ENCODE data around the gene SUCLG2.

Gene SUCLG2

DNA sequence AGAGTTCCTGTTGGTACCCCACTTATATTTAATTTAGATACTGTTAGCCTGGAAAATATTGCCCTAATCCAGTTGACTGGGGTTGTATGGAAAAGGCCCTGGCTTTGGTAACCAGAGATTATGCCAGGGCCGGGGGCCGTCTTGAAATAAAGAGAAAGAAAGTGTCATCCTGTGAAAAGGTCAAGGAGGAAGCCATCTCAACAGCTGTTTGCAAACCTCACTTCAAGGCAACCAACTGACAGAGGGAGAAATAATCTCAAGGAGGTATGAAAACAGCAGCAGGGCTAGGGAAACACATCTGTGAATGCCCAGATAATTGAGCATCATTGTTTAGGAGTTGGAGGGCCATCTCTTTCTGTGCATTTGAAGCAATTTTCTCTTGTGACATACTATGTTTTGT lies 190.8 kb downstream of the SUCLG2 start:
- no peak for TF ChIP-seq POLR2AphosphoS5 (IDR thresholded peaks at IDR 0.05; ENCODE audit: low read depth, low read length)
- TF ChIP-seq TAF1 (IDR thresholded peaks at IDR 0.05; ENCODE audit: borderline replicate concordance, low read depth, low read length) = no peak
- TF ChIP-seq POLR2A (IDR thresholded peaks at IDR 0.05; ENCODE audit: low read depth, low read length) = no peak
- DNase-seq (ENCODE audit: insufficient read length) (no peak), FAIRE-seq (no peak)

- FAIRE-seq = no peak
- no peak for TF ChIP-seq POLR2AphosphoS5 (IDR thresholded peaks at IDR 0.05; ENCODE audit: low read depth, low read length)
- no peak for TF ChIP-seq POLR2A (IDR thresholded peaks at IDR 0.05; ENCODE audit: low read depth, low read length)
- TF ChIP-seq TAF1 (IDR thresholded peaks at IDR 0.05; ENCODE audit: borderline replicate concordance, low read depth, low read length) = no peak
Measured at GRCh38 chr3:67462187-67462586, 192.2 kb downstream of the SUCLG2 start.

DNA sequence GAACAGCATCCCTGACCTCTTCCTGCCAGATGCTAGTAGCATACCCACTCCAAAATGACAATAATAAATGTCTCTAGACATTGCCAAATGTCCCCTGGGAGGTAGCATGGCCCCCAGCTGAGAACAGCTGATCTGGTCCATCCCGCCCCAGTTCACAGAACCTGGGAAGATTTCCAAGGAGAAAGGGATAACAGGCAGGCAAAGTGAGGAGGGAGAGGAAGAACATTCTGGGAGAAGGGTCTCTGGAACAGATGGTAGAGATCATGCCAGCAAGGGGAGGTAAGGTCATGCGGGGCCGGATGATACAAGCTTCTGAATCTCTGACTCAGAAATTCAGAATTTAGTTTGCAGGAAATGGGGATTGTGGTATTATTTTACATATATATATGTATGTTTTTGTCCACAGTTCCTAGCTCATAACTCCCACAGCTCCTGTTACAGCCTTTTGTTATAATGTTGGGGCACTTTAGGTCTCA lies 192.7 kb downstream of the SUCLG2 start:
- DNase-seq (ENCODE audit: insufficient read length) (no peak), FAIRE-seq (no peak)
- TF ChIP-seq TAF1 (IDR thresholded peaks at IDR 0.05; ENCODE audit: borderline replicate concordance, low read depth, low read length) = no peak
- no peak for TF ChIP-seq POLR2A (IDR thresholded peaks at IDR 0.05; ENCODE audit: low read depth, low read length)
- TF ChIP-seq POLR2AphosphoS5 (IDR thresholded peaks at IDR 0.05; ENCODE audit: low read depth, low read length) = no peak

More at GRCh38 chr3:67462187-67462586, 192.2 kb downstream of the SUCLG2 start:
- no peak for DNase-seq (ENCODE audit: insufficient read length)

- no peak for DNase-seq (ENCODE audit: insufficient read length)
- TF ChIP-seq TAF1 (IDR thresholded peaks at IDR 0.05; ENCODE audit: borderline replicate concordance, low read depth, low read length) = no peak
- no peak for TF ChIP-seq POLR2A (IDR thresholded peaks at IDR 0.05; ENCODE audit: low read depth, low read length)
- TF ChIP-seq POLR2AphosphoS5 (IDR thresholded peaks at IDR 0.05; ENCODE audit: low read depth, low read length) = no peak
- no peak for FAIRE-seq
Measured at GRCh38 chr3:67460841-67461510, 193.4 kb downstream of the SUCLG2 start.

DNA sequence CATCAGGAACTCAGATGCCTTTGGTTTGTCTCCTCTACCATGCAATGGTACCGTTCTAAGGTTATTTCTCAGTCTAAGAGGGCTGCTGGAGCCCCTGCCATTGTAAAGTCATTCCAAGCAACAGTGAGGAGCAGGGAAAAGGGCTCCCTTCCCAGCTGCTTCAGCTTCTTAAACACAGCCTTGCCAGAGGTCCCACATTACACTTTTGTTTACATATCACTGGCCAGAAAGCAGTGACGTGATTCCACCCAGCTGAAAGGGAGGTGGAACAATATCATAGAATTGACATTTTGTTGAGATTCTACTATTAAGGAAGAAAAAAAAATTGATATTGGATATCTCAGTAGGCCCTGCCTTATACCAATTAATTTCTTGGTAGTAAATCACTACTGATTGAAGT lies 194.6 kb downstream of the SUCLG2 start:
- DNase-seq (ENCODE audit: insufficient read length) (no peak), FAIRE-seq (no peak)
- TF ChIP-seq TAF1 (IDR thresholded peaks at IDR 0.05; ENCODE audit: borderline replicate concordance, low read depth, low read length) = no peak
- TF ChIP-seq POLR2AphosphoS5 (IDR thresholded peaks at IDR 0.05; ENCODE audit: low read depth, low read length) = no peak
- no peak for TF ChIP-seq POLR2A (IDR thresholded peaks at IDR 0.05; ENCODE audit: low read depth, low read length)

GRCh38 chr3:67458896-67459530 lies 195.4 kb downstream of the SUCLG2 start:
- no peak for TF ChIP-seq POLR2A (IDR thresholded peaks at IDR 0.05; ENCODE audit: low read depth, low read length)
- no peak for TF ChIP-seq POLR2AphosphoS5 (IDR thresholded peaks at IDR 0.05; ENCODE audit: low read depth, low read length)
- TF ChIP-seq TAF1 (IDR thresholded peaks at IDR 0.05; ENCODE audit: borderline replicate concordance, low read depth, low read length) = no peak
- DNase-seq (ENCODE audit: insufficient read length) (no peak), FAIRE-seq (no peak)

DNA sequence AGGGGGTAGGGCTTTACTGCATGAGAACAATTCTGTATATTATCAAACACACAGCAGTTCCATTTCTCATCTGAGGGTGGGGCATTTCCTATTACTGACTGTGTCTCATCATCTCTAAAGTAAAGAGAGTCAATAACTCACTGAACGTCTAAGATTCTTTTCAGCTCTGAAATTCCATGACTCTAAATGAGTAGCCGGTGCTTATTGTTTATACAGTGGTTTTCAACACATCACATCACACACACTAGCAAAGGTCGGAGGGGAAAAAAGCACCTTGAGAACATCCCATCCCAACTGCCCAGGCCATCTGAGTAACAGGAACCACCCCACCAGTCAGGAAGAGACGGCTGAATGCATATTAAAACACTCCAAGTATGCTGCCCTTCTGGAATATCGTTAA lies 196.0 kb downstream of the SUCLG2 start:
- no peak for TF ChIP-seq POLR2A (IDR thresholded peaks at IDR 0.05; ENCODE audit: low read depth, low read length)
- TF ChIP-seq POLR2AphosphoS5 (IDR thresholded peaks at IDR 0.05; ENCODE audit: low read depth, low read length) = no peak
- DNase-seq (ENCODE audit: insufficient read length) (no peak), FAIRE-seq (no peak)

GRCh38 chr3:67453628-67454027 lies 200.8 kb downstream of the SUCLG2 start:
- FAIRE-seq (no peak), DNase-seq (ENCODE audit: insufficient read length) (no peak)
- TF ChIP-seq POLR2AphosphoS5 (IDR thresholded peaks at IDR 0.05; ENCODE audit: low read depth, low read length) (no peak), POLR2A (IDR thresholded peaks at IDR 0.05; ENCODE audit: low read depth, low read length) (no peak), TAF1 (IDR thresholded peaks at IDR 0.05; ENCODE audit: borderline replicate concordance, low read depth, low read length) (no peak)

GRCh38 chr3:67450153-67450552 lies 204.3 kb downstream of the SUCLG2 start:
- FAIRE-seq (no peak), DNase-seq (ENCODE audit: insufficient read length) (no peak)
- TF ChIP-seq TAF1 (IDR thresholded peaks at IDR 0.05; ENCODE audit: borderline replicate concordance, low read depth, low read length) = no peak
- no peak for TF ChIP-seq POLR2A (IDR thresholded peaks at IDR 0.05; ENCODE audit: low read depth, low read length)
- no peak for TF ChIP-seq POLR2AphosphoS5 (IDR thresholded peaks at IDR 0.05; ENCODE audit: low read depth, low read length)

- DNase-seq (ENCODE audit: insufficient read length) = no peak
- TF ChIP-seq POLR2A (IDR thresholded peaks at IDR 0.05; ENCODE audit: low read depth, low read length) = no peak
- TF ChIP-seq POLR2AphosphoS5 (IDR thresholded peaks at IDR 0.05; ENCODE audit: low read depth, low read length) = no peak
- TF ChIP-seq TAF1 (IDR thresholded peaks at IDR 0.05; ENCODE audit: borderline replicate concordance, low read depth, low read length) = no peak
- no peak for FAIRE-seq
Measured at GRCh38 chr3:67447393-67447792, 207.0 kb downstream of the SUCLG2 start.

DNA sequence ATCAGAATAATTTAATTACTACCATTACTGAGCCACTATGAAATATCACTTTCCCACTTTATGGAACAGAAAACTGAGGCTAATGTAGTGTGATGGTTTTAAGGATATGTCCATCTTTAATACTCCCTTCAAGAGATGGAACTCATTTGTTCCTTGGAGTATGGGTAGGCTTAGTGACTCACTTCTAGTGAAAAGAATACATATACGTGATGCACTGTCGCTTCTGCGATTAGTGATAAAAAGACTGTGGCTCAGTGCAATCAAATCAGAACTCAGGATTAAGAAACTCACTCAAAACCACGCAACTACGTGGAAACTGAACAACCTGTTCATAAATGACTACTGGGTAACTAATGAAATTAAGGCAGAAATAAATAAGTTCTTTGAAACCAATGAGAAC lies 216.6 kb downstream of the SUCLG2 start:
- TF ChIP-seq POLR2A (IDR thresholded peaks at IDR 0.05; ENCODE audit: low read depth, low read length) (no peak), POLR2AphosphoS5 (IDR thresholded peaks at IDR 0.05; ENCODE audit: low read depth, low read length) (no peak), TAF1 (IDR thresholded peaks at IDR 0.05; ENCODE audit: borderline replicate concordance, low read depth, low read length) (no peak)
- FAIRE-seq (no peak), DNase-seq (ENCODE audit: insufficient read length) (no peak)

DNA sequence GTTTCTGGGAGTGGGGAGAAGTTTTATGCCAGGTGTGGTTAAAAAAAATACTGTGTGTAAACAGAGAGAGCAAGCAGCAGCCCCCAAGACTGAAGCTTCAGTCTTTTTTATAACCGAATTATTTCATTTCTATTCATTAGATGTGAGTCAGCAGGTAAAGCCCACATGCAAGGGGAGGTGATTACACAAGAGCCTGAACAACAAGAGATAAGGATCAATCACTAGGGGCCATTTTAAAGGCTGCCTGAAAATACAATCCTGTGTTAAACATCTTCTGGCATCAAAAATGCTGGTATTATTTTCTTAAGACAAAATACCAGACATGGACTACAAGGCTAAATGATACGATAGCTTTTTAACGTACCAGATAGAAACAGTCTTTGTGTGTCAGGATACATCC lies 217.3 kb downstream of the SUCLG2 start:
- no peak for TF ChIP-seq TAF1 (IDR thresholded peaks at IDR 0.05; ENCODE audit: borderline replicate concordance, low read depth, low read length)
- no peak for TF ChIP-seq POLR2AphosphoS5 (IDR thresholded peaks at IDR 0.05; ENCODE audit: low read depth, low read length)
- TF ChIP-seq POLR2A (IDR thresholded peaks at IDR 0.05; ENCODE audit: low read depth, low read length) = no peak
- DNase-seq (ENCODE audit: insufficient read length) (no peak), FAIRE-seq (no peak)

Measured in GM12892 (cell line).